Measurements from ENCODE around the gene ERVH48-1.
A peak's percentile ranks its signal among the peaks of the same experiment; 100 is the strongest.
"Not testable (repeated sequence)": the region's sequence is repeated elsewhere in the genome, so short reads cannot be mapped to it uniquely, and the experiment has no call there.

Gene ERVH48-1

GRCh38 chr21:42925114-42925926 lies at the start of gene ERVH48-1:
ERVH48-1 (minus strand) TSS chr21:42925630; CDS start chr21:42919006, 6,624 bp downstream.
- DNase-seq = no peak

GRCh38 chr21:42973991-42974831 lies 48.8 kb upstream of the ERVH48-1 start, which contains the start of gene PKNOX1:
PKNOX1 (plus strand) TSS chr21:42974562; CDS start chr21:43004382, 29,820 bp downstream.
- DNase-seq = peak; percentile 99

- DNase-seq = no peak
These were observed 48.0 kb upstream of the ERVH48-1 start for GRCh38 chr21:42973309-42973990.

GRCh38 chr21:42971897-42972275 lies 46.5 kb upstream of the ERVH48-1 start:
- DNase-seq = no peak

GRCh38 chr21:42970946-42971653 lies 45.7 kb upstream of the ERVH48-1 start:
- no peak for DNase-seq

- no peak for DNase-seq
These were observed 43.8 kb upstream of the ERVH48-1 start for GRCh38 chr21:42969193-42969600.

GRCh38 chr21:42967616-42968015 lies 42.2 kb upstream of the ERVH48-1 start:
- not testable (repeated sequence) for DNase-seq

- no peak for DNase-seq
These were observed 39.8 kb upstream of the ERVH48-1 start for GRCh38 chr21:42965211-42965560.

GRCh38 chr21:42964546-42965210 lies 39.2 kb upstream of the ERVH48-1 start:
- DNase-seq = no peak

- DNase-seq = no peak
These were observed 38.7 kb upstream of the ERVH48-1 start for GRCh38 chr21:42964086-42964485.

- DNase-seq = no peak
These were observed 37.1 kb upstream of the ERVH48-1 start for GRCh38 chr21:42962380-42963007.

GRCh38 chr21:42959728-42960127 lies 34.3 kb upstream of the ERVH48-1 start:
- DNase-seq = no peak

- not testable (repeated sequence) for DNase-seq
These were observed 32.7 kb upstream of the ERVH48-1 start for GRCh38 chr21:42958122-42958521.

- DNase-seq = no peak
These were observed 31.6 kb upstream of the ERVH48-1 start for GRCh38 chr21:42956824-42957630.

GRCh38 chr21:42951193-42951592 lies 25.8 kb upstream of the ERVH48-1 start:
- not testable (repeated sequence) for DNase-seq

GRCh38 chr21:42949094-42949755 lies 23.8 kb upstream of the ERVH48-1 start:
- not testable (repeated sequence) for DNase-seq

GRCh38 chr21:42942244-42942643 lies 16.8 kb upstream of the ERVH48-1 start:
- DNase-seq = no peak

- DNase-seq = no peak
These were observed 16.3 kb upstream of the ERVH48-1 start for GRCh38 chr21:42941696-42942085.

- no peak for DNase-seq
These were observed 14.4 kb upstream of the ERVH48-1 start for GRCh38 chr21:42939582-42940413.
